ENCODE data around the gene STK32C.

Gene STK32C

DNA sequence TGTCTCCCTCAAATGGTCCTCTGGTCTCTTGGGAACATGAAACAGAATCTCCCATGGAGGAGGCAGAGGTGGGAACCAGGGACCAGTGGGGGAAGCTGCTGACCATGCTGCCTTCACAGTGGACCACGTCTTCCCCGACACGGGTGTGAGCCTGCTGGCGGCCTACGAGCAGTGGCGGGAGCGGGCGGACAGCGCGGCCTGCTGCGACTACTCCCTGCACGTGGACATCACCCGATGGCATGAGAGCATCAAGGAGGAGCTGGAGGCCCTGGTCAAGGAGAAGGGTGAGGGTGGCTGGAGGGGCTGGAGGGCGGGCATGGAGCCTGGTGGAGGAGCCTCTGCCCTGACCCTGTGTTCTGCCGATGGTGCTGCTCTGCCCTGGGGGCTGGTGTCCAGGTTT is 113.0 kb downstream of the STK32C start:
- DNase-seq, result no peak

DNA sequence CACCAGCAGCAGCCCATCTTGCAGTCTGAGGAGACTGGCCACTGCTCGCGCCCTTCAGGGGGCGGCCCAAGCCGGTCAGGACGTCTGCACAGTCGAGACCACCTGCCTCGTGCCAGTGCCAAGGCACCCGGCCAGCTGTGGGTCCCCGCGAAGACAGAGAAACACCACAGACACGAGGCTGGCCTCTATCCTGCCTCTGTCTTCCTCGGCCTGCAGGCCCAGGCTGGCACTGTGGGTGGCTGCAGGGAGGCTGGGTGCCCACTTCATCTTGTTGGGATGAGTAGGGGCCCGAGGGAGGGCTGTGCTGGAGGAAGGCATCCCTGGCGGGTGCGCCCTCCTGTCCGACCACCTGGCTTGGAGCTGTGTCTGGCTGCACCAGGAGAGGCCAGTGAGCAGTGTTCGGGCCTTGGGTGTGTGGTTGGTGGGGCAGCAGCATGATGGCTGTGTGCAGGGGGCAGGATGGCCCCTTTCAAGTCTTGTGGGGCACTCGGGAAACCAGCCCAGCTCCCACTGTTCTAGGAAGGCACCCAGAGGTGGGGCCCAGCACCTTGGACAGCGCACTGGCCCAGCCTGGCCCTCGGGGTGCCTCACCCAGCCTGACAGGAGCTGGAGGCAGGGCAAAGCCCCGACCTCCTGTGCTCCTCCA is 113.7 kb downstream of the STK32C start:
- no peak for DNase-seq

DNA sequence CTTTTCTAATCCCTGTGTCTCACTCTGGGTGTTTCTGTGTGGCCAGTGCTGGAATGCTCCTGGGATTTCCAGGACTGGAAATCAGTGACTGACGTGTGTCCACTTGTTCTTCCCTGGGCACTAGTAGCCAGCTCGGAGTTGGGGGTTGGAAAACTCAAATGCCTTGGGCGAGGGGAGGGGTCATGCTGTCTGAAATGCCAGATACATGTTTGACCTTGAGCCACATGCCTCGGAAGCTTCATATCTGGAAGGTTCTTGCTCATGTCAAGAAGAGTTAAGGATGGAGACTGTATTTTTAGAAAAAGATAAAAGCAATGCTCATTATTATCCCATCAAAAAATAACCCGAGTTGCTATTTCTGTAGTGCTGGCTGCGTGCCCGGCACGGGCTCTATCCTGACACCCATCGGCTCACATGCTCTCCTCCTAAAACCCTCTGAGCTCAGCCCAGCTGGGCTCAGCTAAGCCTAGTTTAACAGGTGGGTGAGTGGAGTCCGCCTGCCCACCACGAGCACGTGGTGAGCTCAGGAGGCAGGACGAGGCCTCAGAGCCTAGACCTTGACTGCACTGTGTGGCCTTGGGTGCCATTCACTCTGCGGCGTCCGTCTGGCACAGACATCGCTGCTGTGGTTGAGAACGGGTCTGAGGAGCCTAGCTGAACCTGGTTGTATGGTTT is 114.6 kb downstream of the STK32C start:
- no peak for DNase-seq

DNA sequence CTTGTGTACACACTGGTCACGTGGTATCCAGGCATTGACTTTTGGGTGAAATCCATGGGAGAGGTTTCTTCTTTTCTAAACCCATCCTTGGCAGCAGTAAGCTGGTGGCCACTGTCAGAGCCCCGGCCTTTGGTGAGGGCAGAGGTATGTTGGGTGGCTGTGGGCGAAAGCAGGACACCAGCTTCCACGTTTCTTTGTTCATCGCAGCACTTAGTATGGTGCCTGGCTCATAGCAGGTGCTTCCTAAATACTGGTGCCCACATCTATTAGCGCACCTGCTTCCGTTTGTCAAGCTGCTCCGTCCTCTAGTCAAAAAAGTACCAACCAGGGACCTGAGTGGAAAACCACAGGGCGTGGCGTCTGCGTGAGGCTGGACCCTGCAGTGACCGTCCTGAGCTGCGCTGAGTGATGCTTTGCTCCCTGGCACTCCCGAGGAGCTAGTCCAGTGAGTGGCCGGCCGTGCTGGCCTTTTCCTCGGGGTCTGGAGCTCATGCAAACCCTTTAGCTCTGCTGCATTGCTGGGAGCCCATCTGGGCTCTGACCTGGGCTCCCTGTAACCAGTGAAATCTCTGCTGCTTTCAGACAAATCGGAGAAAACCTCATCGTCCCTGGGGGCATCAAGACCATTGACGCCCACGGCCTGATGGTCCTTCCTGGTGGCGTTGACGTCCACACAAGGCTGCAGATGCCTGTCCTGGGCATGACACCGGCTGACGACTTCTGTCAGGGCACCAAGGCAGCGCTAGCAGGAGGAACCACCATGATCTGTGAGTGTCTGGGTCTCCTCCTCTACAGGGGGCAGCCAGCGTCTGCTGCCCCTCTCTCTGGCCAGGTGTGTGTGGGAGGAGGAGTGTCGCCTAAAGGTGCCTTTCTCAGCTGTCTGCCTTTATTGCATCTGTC is 115.4 kb downstream of the STK32C start:
- no peak for DNase-seq

DNA sequence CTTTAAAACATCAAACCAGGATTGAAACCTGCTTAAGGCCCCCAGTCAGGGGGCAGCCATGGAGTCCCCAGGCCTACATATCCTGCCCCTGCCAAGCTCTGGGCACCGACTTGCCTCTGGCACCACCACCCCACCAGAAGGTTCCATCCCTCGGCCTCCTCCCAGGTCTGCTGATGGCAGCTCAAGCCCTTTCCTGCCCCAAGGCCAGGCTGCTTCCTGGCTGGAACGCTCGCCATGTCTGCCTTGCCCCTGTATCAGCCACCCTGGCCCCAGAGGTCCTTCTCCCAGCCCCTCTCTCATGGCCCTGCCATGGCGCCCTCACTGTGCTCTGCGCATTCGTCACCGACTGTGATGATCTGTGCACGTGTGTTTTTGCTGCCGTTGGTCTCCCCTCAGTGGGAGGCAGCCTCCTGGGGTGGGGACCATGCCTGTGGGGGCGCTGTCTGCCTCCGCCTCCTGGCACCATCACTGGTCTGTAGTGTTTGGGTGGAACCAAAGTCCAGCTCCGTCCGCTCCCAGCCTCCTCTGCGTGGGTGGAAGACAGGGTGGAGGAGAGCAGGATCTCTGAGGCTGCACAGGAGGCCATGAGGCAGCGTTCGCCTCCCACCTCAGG is 117.8 kb downstream of the STK32C start:
- DNase-seq, result no peak

DNA sequence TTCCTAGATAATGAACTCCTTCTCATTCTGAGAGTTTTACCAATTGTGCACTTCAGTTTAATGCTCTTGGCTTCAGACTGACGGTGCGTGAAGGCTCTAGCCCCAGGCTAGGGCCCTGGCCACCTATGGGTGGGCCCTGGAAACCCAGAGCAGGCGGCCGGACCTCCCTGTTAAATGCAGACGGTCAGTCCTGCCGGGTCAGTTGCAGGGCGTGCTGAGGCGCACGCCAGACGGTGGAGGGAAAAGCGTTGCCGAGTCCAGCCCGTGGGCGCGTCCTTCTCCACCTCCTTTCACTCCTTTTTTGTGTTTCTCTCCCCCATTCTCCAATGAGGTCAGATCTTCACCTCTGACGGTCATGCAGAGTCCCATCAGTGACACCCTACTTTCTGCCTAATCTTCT is 118.7 kb downstream of the STK32C start:
- DNase-seq, result no peak

DNA sequence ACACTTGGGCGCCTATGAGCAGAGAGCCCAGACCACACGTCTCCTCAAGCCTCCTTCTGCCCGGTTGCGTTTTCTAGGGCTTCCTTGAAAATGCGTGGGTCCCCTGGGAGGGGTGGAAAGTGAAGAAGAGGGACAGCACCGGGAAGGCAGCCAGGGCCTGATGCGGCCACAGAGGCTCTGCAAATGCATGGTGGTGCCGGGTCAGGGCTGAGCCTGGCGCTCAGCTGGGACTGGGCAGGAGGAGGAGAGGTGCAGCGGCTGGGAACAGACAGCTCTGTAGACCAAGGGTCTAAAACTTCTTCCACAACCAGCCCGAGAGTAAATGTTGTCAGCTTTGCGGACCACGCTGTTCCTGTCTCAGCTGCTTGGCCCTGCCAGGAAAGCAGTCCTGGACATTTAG is 119.4 kb downstream of the STK32C start:
- DNase-seq, result no peak

DNA sequence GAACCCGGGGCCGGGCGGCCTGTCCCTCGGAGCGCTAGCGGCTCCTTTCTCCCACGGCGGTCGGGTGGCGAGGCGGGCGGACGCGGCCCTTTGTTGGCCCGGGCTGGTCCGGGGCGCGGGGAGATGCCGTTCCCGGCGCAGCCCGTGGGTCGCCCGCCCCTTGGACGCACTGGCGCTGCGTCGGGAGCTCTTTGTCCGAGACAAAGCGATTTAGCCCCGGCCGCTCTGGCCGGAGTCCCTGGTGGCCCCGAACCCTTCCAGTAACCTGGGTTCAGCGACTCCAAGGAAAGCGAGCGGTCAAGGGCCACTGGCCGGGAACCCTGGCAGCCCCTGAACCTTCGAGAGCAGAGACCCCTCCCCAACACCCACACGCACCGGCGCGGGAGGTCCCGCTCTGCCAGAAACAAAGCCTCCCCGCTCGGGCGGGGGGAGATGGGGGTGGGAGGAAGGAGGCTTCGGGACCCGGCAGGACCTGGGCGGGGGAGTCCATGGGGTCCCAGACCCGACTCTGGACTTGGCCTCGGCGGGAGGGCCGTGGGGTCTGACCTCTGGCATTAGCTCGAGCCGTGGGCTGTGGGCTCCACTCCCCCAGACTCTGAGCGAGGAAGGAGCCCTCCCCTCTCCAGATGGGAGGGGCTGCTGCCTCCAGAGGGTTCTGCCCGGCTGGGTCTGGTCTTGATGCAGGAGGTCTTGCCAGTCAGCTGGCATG is 120.2 kb downstream of the STK32C start:
- DNase-seq, result no peak

DNA sequence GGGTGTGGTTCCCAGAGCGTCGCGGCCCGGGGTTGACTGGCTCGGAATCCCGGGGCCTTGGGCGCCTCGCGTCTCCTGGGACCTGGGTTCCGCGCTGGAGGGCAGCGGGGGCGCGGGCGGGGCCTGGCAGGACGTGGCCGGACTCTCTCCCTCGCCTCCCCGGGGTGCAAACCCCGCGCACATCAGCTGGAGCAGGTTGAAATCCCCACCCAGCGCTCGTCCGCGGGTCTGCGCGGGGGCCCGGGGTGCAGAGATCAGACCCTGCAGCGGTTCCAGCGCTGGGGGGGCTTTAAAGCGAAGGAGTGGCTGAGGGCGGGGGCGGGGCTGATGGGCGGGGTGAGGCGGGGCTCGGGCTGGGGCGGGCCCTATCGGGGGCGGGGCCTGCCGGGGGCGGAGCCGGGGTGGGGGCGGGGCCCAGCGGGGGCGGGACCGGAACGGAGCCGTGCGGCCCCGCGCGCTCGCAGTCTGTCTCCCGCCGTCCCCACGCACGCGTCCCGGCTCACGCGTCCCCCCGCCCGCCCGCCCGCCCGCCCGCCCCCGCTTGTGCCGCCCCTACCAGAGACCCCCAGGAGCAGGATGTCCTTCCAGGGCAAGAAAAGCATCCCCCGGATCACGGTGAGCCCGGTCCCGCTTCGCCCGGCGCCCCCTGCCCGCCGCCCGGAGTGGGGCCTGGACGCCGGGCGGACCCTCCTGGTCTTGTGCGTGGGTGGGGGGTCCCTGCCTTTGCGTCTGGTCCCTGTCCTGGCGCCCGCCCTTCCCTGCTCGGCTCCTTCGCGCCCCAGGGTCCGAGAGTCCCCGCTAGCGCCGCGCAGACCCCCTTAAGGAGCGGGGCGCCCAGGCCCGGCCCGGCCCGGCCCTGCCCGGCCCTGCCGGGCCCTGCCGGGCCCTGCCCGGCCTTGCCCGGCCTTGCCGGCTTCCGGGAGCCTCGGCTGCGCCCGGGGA is 121.0 kb downstream of the STK32C start, which contains the start of gene DPYSL4:
Gene DPYSL4, plus strand, starts transcription at position 461 of the 942 bp plus-strand sequence. Its CDS starts 116 bp downstream, at position 577.
- no peak for DNase-seq

DNA sequence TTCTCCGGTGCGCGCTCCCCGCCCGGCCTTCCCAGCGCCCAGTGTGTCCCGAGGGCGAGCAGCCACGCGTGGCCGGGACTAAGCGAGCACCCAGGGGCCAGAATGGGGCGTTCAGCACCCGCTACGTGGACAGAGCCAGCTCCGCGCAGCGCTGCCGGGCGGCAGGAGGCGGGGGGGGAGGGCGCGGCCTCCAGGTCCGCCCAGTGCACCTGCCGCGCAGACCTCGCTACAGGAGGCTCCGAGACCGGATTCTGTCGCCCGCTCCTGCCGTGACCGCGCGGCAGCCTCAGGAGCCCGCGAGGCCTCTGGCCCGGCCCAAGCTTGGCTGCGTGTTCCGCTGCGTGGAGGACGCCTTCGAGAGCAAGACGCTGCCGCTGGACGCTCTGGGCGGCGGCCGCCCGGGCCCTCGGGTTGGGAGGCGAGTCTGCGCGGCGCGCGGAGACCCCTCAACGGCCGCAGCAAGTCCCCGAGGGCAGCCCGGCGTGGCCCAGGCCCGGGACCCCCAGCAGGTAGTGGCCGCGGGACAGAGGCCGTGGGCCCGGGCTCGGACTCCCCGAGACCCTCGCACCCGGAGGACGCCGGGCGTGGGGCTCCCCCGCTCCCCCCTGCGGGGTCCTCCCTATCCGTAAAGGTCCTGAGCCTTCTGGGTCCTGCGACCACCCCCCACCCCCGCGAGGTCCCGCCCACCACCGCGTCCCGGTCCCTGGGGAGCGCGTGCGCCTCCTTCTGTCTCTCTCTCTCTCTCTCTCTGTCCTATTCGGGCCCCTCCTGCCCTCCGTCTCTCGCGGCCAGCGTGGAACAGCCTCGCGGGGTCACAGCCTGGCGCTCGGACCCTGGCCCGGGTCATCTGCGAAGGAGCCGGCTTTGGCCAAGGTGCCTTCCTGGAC is 121.9 kb downstream of the STK32C start:
- DNase-seq, result peak; percentile 44

DNA sequence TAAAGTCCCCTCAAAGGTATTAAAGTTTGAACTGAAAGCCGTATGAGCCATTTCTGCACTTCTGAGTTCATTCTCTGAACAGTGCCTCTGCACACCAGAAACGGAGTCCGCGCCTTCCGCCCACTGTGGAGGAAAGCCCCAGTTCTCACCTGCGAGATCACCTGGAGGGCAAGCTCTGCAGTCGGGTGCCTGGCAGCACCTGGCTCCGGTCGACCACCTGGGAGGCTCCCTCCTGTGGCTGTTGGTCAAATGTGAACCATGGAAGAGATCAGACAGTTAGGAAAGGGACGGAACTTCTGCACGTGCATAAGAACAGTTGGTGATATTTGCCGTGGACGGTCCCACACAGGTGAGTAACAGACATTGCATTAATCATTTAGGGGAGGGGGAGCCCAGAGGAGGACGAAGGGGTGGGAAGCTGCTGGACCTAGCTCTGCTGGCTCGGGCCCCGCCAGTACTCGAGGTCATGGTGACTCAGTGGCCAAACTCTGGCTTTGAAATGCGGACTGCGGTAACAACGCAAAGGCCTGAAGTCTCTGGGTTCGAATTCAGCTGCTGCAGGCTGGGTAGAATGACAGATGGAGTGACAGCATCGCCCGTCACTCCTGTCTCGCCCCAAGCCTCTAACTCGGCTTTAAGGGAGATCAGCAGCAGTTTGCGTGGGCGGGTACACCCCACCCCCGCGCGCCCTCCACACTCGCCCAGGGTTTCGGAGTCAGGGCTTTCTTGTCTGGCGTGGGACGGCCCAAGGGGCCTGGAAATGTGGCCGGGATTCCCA is 122.7 kb downstream of the STK32C start:
- DNase-seq, result no peak

DNA sequence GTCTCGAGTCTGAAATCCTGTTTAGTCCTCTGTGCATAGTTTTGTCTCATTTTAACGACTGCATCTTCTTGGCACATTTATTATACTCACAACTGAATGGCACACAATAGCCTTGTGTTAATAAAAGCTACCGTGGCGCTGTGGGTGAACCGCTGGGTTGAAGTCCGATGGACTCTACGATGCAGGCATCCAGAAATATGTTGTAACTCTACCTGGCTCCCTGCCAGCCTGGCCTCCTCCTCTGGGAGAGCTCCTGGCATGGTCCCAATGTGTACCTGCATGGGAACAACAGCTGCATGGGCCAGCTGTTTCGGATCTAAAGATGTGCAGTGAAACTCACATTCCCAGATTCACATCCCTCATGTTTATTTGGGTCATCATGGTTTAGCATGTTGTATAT is 124.7 kb downstream of the STK32C start:
- no peak for DNase-seq

DNA sequence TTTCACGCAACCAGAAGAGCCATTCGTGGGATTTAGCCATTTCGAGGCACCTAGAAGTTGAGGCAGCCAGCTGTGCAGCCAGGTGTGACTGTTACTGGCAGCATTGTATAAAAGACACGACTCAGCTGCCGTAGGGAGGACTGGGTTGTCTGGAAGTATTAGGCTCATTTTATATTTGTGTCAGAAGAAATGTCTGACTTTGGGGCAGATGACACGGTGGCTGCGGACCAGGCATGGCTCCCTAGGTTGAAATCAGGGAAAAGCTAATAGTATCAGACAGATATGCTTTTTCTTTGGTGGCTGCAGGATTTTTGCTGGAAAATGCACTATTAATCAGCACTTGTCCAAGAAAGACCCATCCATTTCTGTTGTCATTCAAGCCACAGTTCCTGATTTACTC is 125.2 kb downstream of the STK32C start:
- no peak for DNase-seq

DNA sequence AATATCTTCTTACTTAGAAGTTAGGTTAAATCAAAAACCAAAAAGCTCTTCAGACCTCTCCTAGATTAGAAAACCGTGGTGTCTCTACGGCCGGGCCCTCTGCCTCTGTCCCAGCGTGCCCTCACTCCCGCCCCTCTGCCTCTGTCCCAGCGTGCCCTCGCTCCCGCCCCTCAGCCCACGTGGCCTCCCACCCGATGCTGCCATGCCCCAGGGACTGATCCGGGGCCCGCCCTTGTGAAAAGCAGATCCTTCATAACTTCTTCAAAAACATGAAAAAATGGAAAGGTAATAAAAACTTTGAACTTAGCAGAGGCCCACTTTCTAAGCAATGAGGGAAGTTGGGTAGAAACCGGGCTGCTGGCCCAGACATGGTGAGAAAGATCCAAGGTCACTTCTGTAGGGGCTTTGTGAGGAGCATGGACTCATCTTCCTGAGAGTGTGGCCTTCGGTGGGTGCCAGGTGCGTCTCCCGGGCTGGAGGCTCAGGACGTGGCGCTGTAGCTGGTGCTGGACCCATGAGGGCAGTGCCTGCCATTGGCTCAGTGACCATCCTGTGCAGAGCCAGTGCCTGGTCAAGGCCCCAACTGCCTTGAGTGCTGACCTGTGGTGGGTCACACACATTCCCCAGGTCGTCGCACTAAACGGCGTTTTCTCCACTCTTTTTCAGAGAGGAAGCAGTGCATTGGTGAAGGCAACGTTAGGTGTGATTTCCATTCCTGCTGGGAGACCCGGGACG is 125.9 kb downstream of the STK32C start:
- DNase-seq, result no peak

DNA sequence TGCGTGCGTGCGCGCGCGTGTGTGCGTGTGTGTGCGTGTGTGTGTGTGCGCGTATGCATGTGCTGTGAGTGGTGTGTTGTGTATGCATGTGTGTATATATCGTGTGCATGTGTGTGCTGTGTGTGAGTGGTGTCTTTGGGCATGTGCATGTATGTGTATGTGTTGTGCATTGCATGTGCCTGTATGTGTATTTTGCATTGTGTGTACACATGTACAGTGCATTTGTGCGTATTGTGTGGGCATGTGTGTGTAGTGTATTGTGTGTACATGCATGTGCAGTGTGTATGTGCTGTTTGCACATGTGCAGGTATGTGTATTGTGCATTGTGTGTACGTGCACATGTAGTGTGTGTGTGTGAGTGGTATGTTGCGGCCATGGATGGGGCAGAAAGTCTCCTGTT is 127.0 kb downstream of the STK32C start:
- no peak for DNase-seq

DNA sequence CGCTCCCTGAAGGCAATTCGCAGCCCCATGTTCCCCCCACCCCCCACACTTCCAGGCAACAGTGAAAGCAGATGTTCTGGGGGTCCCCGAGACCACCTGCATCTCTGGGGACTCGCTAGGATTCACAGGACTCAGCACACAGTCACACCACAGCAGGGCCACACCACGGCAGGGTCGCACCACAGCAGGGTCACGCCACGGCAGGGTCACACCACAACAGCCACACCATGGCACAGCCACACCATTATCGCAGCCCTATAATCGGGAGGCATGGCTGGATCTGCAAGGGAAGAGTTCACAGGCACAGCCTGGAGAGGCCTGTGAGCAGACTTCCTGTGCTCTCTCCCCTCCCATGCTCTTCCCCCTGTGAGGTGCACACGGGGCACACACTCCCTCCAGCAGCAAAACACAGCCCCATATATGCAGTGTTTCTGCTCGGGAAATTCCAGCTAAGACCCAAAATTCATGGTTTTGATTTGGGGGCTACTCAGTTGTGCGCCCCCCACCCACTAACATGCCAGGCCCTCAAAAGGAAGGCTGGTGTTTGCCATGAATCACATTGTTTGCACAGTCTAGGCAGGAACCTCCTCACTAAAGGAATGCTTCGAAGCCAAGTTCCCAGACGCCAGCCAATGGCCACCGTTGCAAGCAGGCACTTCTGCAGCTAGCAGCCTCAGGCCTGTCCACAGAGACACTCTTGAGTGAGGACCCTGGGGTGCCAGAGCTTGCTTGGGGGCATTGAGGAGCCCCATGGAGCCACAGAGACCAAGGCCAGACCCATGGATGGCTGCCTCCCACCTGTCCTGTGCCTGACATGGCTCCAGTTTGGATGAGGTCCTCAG is 128.0 kb downstream of the STK32C start:
- DNase-seq, result no peak

DNA sequence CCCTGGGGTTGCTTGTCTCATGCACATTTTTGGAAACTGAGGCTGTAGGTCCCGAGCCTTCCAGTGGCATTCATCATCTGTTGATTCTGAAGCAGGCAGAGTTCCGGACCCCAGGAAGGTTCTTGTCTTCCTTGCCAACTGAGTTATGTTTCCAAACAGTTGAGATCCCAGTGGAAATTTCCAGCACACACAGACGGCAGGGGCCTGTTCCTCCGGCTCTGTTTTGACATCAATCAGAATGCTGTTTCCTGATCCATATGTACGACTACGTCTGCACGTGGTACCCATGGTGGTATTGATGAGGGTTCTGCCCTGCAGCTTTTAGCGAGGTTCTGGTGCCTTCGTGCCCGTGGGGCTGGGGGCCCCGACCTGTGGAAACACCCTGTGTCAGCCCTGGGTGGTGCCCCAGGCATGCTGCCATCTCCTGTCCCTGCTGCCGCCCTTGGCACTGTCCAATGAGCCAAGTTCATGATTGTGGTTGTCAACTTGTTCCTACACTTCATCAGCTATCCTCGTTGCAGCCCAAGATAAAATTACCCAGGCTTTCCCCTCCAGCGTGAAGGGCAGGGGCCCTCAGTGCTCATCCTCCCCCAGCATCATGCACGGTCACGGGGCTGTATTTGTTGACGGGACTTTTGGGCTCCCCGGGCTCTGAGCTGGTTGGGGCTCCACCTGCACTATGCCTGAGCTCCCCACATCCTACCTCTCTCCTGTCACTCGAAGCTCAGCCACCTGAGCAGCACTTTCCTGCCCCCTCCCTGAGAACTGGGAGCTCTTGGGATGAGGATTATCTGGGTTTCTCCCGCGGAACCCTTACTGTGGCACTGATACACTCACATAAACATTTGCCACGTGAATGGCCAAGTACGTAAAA is 128.8 kb downstream of the STK32C start:
- no peak for DNase-seq
